ENCODE measurements around the gene TSC22D4. TPM values are rescaled to one million over a fixed set of nuclear protein-coding genes. Genes with fewer than 3 reads are reported as not detected.

The TSC22D4 gene
- total RNA-seq, 1 experiment from 2014 or later, result 32.7 TPM

DNA sequence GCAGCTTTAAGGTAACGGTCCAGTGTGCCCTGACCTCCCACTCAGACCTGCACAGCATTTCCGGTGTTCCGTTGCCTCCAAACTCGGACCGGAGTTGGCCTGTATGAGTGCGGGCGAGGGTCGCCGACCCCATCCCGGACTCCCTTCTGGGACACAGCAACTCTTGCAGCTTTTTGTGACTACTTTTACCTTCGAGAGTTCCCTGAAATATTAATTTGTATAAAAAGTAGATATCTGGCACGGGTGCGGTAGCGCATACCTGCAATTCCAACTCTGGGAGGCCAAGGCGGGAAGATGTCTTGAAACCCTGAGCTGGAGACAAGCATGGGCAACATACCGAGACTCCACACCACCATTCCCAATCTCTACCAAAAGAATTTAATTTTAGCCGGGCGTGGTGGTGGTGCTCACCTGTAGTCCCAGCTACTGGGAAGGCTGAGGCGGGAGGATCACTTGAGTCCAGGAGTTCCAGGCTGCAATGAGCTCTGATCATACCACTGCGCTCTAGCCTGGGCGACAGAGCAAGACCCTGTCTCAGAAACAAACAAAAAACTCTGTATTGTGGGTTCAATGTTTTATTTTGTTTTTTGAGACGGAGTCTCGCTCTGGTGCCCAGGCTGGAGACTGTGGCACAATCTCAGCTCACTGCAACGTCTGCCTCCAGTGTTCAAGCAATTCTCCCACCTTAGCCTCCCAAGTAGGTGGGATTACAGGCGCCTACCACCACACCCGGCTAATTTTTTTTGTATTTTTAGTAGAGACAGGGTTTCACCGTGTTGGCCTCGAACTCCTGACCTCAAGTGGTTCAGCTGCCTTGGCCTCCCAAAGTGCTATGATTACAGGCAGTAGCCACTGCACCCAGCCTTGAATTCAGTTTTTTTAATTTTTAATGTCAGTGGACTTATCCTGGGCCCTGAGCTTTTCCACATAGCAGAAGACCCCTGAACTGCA is 41.6 kb downstream of the TSC22D4 start:
- Histone ChIP-seq H3K4me1 (replicated peaks) (peaks cover 45% of the 10 kb centered on the region), H3K27ac (no peak overlapping the region), H3K4me3 (no peak overlapping the region), H3K36me3 (peaks cover 39% of the 10 kb centered on the region), H3K9me3 (replicated peaks) (no peaks in the 10 kb centered on the region), H3K27me3 (replicated peaks) (no peaks in the 10 kb centered on the region)
- DNase-seq (ENCODE audit: low read depth in 1 of 2, low spot score in 2 of 2), result no peak

DNA sequence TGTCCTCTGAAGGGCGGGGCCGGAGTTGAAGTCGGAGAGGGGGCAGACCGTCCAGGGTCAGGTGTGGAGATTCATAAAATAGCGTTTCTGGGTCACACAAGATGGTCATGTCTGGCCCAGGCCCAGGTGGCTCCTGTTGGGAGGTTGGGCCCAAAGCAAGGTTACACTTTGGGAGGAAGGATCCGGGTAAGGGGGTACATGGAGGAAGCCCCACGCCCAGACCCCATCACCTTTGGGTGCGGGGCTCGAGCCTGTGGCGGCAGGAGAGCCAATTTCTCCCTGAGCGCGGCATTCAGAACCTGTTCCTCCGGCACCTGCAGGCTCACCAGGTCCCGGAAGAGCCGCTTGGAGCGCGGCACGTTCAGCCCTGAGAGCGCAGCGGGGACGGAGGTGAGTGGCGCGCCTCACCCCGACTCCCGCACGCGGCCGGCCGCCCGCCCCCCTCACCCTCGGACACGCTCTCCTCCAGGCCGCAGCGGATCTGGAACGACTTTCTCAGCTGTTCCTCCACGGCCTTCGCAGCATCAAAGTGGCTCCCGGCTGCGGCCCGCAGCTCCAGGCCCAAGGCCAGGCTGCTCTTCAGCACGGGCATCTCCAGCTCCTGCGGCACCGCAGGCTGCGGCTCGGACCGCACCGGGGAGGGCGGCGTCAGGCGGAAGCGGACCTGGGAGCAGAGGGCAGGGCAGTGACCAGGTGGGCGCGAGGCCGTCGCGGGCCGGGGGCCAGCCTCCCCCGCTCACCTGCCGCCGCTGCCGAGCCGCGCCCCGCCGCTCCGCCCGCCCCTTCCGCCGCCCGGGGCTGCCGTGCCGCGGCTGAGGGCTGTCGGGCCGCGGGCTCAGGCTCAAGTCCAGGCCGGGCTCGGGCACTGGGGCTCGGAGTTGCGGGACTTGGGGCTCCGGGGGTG is 43.4 kb downstream of the TSC22D4 start:
- peak overlapping the region; percentile 91 for H3K27ac ChIP-seq
- no peaks in the 10 kb centered on the region for H3K27me3 ChIP-seq (replicated peaks)
- H3K36me3 ChIP-seq, result peaks cover 57% of the 10 kb centered on the region
- peaks cover 46% of the 10 kb centered on the region for H3K4me1 ChIP-seq (replicated peaks)
- peak in 1 of 2 experiments; percentile 32 for DNase-seq (ENCODE audit: low read depth in 1 of 2, low spot score in 2 of 2)
- peak overlapping the region; percentile 94 for H3K4me3 ChIP-seq
- no peaks in the 10 kb centered on the region for H3K9me3 ChIP-seq (replicated peaks)

DNA sequence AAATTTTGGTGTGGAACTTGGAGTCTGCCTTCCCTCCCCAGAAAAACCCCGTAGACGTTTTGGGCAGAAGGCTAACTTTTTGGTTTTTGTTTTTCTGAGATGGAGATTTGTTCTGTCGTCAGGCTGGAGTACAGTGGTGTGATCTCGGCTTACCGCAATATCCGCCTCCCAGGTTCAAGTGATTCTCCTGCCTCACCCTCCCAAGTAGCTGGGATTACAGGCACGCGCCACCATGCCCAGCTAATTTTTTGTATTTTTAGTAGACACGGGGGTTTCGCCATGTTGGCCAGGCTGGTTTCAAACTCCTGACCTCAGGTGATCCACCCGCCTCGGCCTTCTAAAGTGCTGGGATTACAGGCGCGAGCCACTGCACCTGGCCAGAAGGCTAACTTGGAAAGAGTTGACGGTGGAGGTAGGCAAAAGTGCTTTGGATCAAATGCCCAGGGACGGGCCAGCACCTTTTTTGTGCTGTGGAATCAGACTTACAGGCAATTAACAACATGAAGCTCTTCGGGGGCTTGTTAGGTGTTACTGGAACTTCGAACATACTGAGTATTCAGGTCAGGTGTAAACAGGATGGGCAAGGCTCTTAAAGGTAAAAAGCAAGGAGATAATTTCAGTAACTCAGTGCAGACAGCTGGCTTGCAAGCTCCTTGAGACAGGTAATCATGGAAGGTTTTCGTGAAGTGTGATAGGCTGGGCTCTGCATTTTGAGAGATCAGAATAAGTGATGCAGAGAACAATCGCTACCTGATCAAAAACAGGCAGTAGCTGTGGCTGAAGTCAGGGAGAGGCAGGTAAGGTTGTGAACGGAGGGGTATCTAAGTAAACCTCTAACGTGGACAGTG is 44.5 kb downstream of the TSC22D4 start:
- DNase-seq (ENCODE audit: low read depth in 1 of 2, low spot score in 2 of 2), result no peak
- Histone ChIP-seq H3K27ac (no peak overlapping the region), H3K4me1 (replicated peaks) (peaks cover 38% of the 10 kb centered on the region), H3K9me3 (replicated peaks) (no peaks in the 10 kb centered on the region), H3K4me3 (peak overlapping the region; percentile 94), H3K36me3 (peaks cover 64% of the 10 kb centered on the region), H3K27me3 (replicated peaks) (no peaks in the 10 kb centered on the region)

DNA sequence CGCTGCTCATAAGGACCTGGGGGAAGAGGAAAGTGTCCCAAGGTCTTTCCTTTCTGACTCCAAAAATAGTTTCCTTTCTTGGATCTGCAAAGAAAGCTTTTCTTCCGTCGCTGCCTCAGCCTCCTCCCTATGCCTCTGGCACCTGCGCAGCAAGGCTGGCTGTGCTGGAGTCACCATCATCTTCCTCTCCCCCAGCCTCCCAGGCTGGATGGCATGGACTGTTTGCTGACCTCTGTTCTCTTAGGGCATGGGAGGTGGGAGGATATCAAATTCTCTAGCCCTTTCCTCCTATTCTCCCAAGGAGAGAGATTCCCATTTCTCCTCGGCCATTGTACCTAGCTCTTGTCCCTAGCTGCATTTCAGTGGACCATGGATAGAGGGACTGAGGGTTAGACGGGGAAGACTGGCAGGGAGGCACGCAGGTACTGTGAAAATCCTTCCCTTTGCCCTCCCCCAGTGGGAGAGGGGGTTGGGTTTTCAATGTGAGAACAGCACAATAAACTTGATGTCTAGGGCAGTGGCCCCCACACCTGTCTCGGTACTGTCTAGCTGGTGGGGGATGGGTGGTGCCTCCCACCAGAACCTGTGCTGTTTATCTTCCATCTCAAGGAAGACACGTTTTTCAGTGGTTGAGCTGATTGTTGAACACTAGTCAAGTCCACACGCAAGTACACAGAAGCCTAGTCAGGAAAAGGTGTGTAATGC is 45.3 kb downstream of the TSC22D4 start:
- Histone ChIP-seq H3K27ac (no peak overlapping the region), H3K36me3 (peaks cover 64% of the 10 kb centered on the region), H3K4me1 (replicated peaks) (peaks cover 30% of the 10 kb centered on the region), H3K27me3 (replicated peaks) (no peaks in the 10 kb centered on the region), H3K4me3 (no peak overlapping the region), H3K9me3 (replicated peaks) (no peaks in the 10 kb centered on the region)
- DNase-seq (ENCODE audit: low read depth in 1 of 2, low spot score in 2 of 2), result no peak

DNA sequence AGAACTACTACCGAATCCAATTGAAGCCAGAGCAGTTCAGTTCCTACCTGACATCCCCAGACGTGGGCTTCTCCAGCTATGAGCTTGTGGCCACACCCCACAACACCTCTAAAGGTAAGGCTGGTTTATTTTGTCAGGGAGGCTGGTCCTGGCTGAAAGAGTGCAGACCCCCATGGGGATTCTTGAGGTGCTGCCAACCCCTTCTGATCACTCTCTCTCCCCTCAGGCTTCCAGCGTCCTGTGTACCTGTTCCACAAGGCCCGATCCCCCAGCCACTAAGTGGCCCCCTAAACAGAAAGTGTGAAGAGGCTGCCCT is 45.8 kb downstream of the TSC22D4 start:
- Histone ChIP-seq H3K4me3 (no peak overlapping the region), H3K27ac (no peak overlapping the region), H3K9me3 (replicated peaks) (no peaks in the 10 kb centered on the region), H3K27me3 (replicated peaks) (no peaks in the 10 kb centered on the region), H3K4me1 (replicated peaks) (peaks cover 30% of the 10 kb centered on the region), H3K36me3 (peaks cover 64% of the 10 kb centered on the region)
- no peak for DNase-seq (ENCODE audit: low read depth in 1 of 2, low spot score in 2 of 2)

DNA sequence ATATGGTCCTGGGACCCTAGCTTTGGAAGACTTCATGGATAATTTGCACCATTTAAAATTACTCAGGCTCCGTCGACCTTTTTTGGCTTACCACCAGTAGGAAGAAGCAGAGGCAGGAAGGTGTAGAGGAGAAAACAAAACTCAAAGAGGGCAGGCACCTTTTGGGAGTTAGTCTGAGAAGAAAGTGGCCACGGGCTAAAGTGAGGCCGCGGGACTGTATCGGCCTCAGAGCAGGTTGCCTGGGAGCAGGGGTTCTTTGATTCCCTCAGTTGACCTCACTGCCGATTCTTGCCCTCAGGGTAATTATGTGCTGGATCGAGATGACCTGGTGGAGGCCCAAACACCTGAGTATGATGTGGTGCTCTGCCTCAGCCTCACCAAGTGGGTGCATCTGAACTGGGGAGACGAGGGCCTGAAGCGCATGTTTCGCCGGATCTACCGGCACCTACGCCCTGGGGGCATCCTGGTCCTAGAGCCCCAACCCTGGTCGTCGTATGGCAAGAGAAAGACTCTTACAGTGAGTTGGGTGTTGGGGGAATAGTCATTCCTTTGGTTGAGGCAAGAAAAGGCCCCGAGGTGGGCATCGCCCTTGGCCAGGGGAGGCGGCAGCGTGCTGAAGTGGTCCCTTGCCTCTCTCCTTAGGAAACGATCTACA is 46.3 kb downstream of the TSC22D4 start:
- no peak overlapping the region for H3K27ac ChIP-seq
- no peak overlapping the region for H3K4me3 ChIP-seq
- no peak for DNase-seq (ENCODE audit: low read depth in 1 of 2, low spot score in 2 of 2)
- H3K9me3 ChIP-seq (replicated peaks), result no peaks in the 10 kb centered on the region
- H3K4me1 ChIP-seq (replicated peaks), result peaks cover 35% of the 10 kb centered on the region
- no peaks in the 10 kb centered on the region for H3K27me3 ChIP-seq (replicated peaks)
- peaks cover 64% of the 10 kb centered on the region for H3K36me3 ChIP-seq

DNA sequence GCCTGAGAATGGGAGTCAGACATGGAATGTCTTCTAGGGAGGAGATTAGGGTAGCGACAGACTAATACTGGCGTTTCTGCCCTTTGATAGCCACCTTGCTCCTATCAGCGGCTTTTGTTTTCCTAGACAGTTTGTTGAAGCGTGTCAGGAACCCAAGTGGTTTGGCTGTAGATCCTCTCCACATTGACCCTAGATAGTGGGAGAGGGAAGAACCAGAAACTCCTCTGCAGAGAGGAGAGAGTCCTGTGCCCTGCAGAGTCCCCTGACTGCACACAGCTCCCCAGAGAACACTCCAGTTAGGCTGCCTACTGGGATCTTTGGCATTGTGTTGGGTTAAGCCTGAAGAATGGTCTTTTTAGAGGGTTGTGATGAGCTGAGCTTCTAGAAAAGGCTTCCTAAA is 47.0 kb downstream of the TSC22D4 start:
- H3K36me3 ChIP-seq, result peaks cover 64% of the 10 kb centered on the region
- peaks cover 35% of the 10 kb centered on the region for H3K4me1 ChIP-seq (replicated peaks)
- H3K9me3 ChIP-seq (replicated peaks), result no peaks in the 10 kb centered on the region
- no peak overlapping the region for H3K4me3 ChIP-seq
- H3K27me3 ChIP-seq (replicated peaks), result no peaks in the 10 kb centered on the region
- DNase-seq (ENCODE audit: low read depth in 1 of 2, low spot score in 2 of 2), result no peak
- H3K27ac ChIP-seq, result no peak overlapping the region

DNA sequence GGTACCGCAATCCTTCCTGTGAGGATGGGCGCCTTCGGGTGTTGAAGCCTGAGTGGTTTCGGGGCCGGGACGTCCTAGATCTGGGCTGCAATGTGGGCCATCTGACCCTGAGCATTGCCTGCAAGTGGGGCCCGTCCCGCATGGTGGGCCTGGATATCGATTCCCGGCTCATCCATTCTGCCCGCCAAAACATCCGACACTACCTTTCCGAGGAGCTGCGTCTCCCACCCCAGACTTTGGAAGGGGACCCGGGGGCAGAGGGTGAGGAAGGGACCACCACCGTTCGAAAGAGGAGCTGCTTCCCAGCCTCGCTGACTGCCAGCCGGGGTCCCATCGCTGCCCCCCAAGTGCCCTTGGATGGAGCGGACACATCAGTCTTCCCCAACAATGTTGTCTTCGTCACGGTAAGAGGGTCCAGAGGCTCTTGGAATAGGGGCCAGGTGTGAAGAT is 47.7 kb downstream of the TSC22D4 start:
- H3K4me3 ChIP-seq, result no peak overlapping the region
- no peak overlapping the region for H3K27ac ChIP-seq

DNA sequence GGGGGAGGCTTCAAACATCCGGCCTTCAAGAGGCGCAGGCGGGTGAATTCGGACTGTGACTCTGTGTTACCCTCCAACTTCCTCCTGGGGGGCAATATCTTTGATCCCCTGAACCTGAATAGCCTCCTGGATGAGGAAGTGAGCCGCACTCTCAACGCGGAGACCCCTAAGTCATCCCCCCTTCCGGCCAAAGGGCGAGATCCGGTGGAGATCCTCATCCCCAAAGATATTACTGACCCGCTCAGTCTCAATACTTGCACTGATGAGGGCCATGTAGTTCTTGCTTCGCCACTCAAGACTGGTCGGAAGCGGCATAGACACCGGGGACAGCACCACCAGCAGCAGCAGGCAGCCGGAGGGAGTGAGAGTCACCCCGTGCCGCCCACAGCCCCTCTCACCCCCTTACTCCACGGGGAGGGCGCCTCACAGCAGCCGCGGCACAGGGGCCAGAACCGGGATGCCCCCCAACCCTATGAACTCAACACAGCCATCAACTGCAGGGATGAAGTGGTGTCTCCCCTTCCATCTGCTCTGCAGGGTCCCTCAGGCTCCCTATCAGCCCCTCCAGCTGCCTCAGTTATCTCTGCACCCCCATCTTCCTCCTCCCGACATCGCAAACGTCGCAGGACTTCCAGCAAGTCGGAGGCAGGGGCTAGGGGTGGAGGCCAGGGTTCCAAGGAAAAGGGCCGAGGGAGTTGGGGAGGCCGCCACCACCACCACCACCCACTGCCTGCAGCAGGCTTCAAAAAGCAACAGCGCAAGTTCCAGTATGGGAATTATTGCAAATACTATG is 48.3 kb downstream of the TSC22D4 start:
- Histone ChIP-seq H3K9me3 (replicated peaks) (no peaks in the 10 kb centered on the region), H3K27ac (peak overlapping the region; percentile 97), H3K4me1 (replicated peaks) (peaks cover 27% of the 10 kb centered on the region), H3K27me3 (replicated peaks) (no peaks in the 10 kb centered on the region), H3K36me3 (peaks cover 58% of the 10 kb centered on the region), H3K4me3 (peak overlapping the region; percentile 92)
- DNase-seq (ENCODE audit: low read depth in 1 of 2, low spot score in 2 of 2), result peak in 1 of 2 experiments; percentile 20

More for the DNA sequence above, 47.7 kb downstream of the TSC22D4 start:
- peaks cover 30% of the 10 kb centered on the region for H3K4me1 ChIP-seq (replicated peaks)
- peaks cover 64% of the 10 kb centered on the region for H3K36me3 ChIP-seq
- H3K27me3 ChIP-seq (replicated peaks), result no peaks in the 10 kb centered on the region
- DNase-seq (ENCODE audit: low read depth in 1 of 2, low spot score in 2 of 2), result no peak
- no peaks in the 10 kb centered on the region for H3K9me3 ChIP-seq (replicated peaks)

DNA sequence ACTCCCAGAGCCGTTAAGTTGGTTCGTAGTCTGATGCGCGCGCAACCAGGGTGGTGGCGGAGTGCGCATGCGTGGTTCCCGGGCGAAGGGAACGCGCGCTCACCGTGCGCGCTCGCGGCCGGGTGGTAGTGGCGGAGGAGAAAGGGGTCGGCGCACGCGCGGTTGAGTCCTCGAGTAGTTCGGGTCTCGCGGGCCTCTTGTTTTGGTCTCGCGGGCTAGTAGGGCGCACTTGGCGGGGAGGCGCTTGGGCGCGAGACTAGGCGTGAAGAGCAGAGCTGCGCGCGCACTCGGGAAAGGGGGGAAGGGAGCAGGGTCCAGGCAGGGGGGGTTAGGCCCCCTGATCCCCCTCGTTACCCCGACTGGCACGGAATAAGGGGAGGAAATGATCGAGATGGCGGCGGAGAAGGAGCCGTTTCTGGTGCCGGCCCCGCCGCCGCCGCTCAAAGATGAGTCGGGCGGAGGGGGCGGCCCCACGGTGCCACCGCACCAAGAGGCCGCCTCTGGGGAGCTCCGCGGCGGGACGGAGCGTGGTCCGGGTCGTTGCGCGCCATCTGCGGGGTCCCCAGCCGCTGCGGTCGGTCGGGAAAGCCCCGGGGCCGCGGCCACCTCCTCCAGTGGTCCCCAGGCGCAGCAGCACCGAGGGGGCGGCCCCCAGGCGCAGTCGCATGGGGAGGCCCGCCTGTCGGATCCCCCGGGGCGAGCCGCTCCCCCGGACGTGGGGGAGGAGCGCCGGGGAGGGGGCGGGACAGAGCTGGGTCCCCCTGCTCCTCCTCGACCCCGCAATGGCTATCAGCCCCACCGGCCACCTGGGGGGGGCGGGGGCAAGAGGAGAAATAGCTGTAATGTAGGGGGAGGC is 49.1 kb downstream of the TSC22D4 start, which contains the start of gene MEPCE:
TSS of gene MEPCE (plus strand) at position 195 of the 856 bp plus-strand sequence. CDS start at position 383, 188 bp downstream.
- H3K27ac ChIP-seq, result peak within 1 kb of the TSS; percentile 97
- no peaks in the 10 kb centered on the region for H3K27me3 ChIP-seq (replicated peaks)
- peak; percentile 98 to 99 for DNase-seq (ENCODE audit: low read depth in 1 of 2, low spot score in 2 of 2)
- peaks cover 50% of the 10 kb centered on the region for H3K36me3 ChIP-seq
- H3K9me3 ChIP-seq (replicated peaks), result no peaks in the 10 kb centered on the region
- H3K4me1 ChIP-seq (replicated peaks), result peaks cover 19% of the 10 kb centered on the region
- H3K4me3 ChIP-seq, result peak within 1 kb of the TSS; percentile 92

Measured in SJSA1 (cell line).